Measurements from ENCODE around the gene CD101. TPM values are rescaled to one million over a fixed set of nuclear protein-coding genes. Genes with fewer than 3 reads are reported as not detected.

Gene CD101
- total RNA-seq, 1 experiment from 2014 or later: 0.06 TPM

GRCh38 chr1:117049857-117050256 is 48.3 kb downstream of the CD101 start:
- DNase-seq (ENCODE audit: low read depth): no peak

GRCh38 chr1:117051224-117052064 is 49.9 kb downstream of the CD101 start:
- peak; percentile 44 for DNase-seq (ENCODE audit: low read depth)

GRCh38 chr1:117054068-117054467 is 52.5 kb downstream of the CD101 start:
- no peak for DNase-seq (ENCODE audit: low read depth)

- DNase-seq (ENCODE audit: low read depth): no peak
Measured at GRCh38 chr1:117058810-117059209, 57.2 kb downstream of the CD101 start.

- DNase-seq (ENCODE audit: low read depth): no peak
Measured at GRCh38 chr1:117059334-117059677, 57.7 kb downstream of the CD101 start.

- peak; percentile 99 for DNase-seq (ENCODE audit: low read depth)
Measured at GRCh38 chr1:117059678-117060440, 58.3 kb downstream of the CD101 start, which contains the start of gene TTF2. TTF2 (plus strand) TSS chr1:117060326; CDS start chr1:117060347, 21 bp downstream.

- peak; percentile 36 for DNase-seq (ENCODE audit: low read depth)
Measured at GRCh38 chr1:117060441-117061317, 59.1 kb downstream of the CD101 start.

- peak; percentile 81 for DNase-seq (ENCODE audit: low read depth)
Measured at GRCh38 chr1:117061986-117062415, 60.4 kb downstream of the CD101 start.

- DNase-seq (ENCODE audit: low read depth): no peak
Measured at GRCh38 chr1:117066367-117066766, 64.8 kb downstream of the CD101 start.

GRCh38 chr1:117067533-117068370 is 66.2 kb downstream of the CD101 start:
- DNase-seq (ENCODE audit: low read depth): peak; percentile 37

GRCh38 chr1:117068580-117068979 is 67.0 kb downstream of the CD101 start:
- DNase-seq (ENCODE audit: low read depth): no peak

GRCh38 chr1:117069220-117069844 is 67.8 kb downstream of the CD101 start:
- no peak for DNase-seq (ENCODE audit: low read depth)

- peak; percentile 48 for DNase-seq (ENCODE audit: low read depth)
Measured at GRCh38 chr1:117070124-117070523, 68.6 kb downstream of the CD101 start.

- DNase-seq (ENCODE audit: low read depth): no peak
Measured at GRCh38 chr1:117076648-117077047, 75.1 kb downstream of the CD101 start.

- DNase-seq (ENCODE audit: low read depth): peak; percentile 99
Measured at GRCh38 chr1:117077267-117077666, 75.7 kb downstream of the CD101 start.

GRCh38 chr1:117079737-117080136 is 78.2 kb downstream of the CD101 start:
- no peak for DNase-seq (ENCODE audit: low read depth)

GRCh38 chr1:117084231-117084630 is 82.7 kb downstream of the CD101 start:
- no peak for DNase-seq (ENCODE audit: low read depth)
